GM12801 (cell line): ENCODE measurements around the gene MINDY1.

Experiments used
- TF ChIP-seq, protein P1 (sequence below): IDR thresholded peaks from one replicate; pipeline ENCODE4 v1.5.1; 2011; ENCODE audit warnings: control low read depth; ENCODE audit not compliant: insufficient read length; ENCODE audit errors: extremely low read depth

The MINDY1 gene

GRCh38 chr1:150985179-150985825 is 21.4 kb downstream of the MINDY1 start:
- TF ChIP-seq, protein P1, sequence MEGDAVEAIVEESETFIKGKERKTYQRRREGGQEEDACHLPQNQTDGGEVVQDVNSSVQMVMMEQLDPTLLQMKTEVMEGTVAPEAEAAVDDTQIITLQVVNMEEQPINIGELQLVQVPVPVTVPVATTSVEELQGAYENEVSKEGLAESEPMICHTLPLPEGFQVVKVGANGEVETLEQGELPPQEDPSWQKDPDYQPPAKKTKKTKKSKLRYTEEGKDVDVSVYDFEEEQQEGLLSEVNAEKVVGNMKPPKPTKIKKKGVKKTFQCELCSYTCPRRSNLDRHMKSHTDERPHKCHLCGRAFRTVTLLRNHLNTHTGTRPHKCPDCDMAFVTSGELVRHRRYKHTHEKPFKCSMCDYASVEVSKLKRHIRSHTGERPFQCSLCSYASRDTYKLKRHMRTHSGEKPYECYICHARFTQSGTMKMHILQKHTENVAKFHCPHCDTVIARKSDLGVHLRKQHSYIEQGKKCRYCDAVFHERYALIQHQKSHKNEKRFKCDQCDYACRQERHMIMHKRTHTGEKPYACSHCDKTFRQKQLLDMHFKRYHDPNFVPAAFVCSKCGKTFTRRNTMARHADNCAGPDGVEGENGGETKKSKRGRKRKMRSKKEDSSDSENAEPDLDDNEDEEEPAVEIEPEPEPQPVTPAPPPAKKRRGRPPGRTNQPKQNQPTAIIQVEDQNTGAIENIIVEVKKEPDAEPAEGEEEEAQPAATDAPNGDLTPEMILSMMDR, result no peak

DNA sequence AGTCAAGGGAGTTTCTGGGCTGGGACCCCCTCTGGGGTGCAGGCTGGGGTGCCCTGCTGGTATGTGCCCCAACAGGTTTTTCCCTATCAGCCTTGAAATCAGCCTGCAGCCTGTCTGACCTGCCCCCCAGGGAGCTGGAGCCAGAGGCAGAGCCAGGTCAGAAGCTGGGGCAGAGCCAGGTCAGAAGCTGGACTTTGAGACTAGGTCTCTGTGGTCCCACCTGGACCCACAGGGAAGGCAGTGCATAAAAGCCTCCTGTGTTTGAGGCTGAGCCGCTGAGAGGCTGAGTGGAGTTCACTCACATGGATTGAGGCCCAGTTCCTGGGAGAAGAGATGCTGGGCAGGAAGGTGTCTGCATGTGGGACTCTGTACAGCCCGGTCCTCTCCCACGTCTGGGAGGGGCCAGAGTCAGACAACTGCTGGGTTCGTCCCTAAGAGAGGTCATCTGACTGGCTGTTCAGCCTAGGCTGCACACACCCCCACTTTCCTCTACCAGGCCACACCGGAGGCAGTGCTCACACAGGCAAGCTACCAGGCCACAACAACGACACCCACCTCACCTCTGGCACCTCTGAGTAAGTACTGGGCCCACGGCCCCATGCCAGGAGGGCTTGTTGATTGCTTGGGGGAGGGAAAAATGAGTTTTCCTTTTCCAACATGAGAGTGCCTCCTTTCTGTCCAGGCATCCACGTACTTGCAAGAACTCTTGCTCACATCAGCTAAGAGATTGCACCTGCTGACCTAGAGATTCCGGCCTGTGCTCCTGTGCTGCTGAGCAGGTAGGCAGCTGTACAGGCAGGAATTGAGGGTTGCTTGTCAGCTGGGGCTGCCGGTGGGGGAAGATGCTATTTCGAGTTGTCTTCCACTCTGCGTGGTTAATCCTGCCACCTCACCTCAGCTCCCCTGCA is 24.6 kb downstream of the MINDY1 start, which contains the start of gene ANXA9:
Gene ANXA9, plus strand, starts transcription at position 488 of the 908 bp plus-strand sequence. CDS start 814 bp downstream, outside the sequence.
- TF ChIP-seq, protein P1, result no peak

GRCh38 chr1:150981177-150981804 is 25.4 kb downstream of the MINDY1 start:
- TF ChIP-seq, protein P1, result no peak

DNA sequence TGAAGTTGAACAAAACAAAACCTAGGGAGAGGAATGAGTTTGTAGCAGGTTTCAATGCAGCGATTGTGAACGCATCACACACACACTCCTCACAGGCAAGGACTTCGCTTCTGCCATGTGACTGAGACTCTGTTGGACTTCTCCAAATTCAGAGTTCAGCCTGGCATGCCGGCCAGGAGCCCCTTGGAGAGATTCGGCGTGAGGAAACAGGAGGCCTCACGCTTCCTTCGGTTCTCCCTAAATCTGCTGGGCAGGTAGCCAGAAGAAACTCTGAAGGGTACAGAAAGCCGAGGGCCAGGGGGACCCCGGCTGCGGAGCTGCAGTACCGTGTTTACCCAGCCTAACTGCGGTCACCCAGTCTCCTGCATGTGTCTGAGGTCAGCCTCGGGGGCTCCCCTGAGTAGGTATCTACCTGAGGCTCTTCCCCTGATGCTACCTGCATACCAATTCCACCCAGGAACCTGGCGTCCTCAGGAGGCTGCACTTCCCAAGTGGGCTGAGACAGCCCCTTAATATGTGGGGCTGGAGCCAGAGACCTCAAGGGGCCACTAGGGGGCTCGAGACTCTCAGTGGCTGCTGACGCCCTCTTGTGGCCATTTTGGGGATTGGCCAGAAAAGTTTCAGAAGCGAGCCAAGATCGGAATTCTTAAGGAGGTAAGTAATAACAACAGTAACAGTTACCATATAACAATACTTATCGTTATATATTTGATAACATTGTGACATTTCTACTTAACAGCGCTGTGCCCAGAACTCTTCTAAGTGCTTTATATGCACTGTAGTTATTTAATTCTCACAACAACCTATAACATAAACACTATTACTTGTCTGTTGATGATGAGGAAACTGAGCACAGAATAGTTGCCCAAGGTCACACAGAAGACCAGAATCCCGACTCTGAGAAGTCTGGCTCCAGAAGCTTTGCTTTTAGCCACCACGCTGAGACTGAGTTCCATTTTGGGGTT is 27.3 kb downstream of the MINDY1 start:
- TF ChIP-seq, protein P1, result peak; percentile 97

GRCh38 chr1:150976879-150977694 is 29.6 kb downstream of the MINDY1 start:
- TF ChIP-seq, protein P1, result no peak

DNA sequence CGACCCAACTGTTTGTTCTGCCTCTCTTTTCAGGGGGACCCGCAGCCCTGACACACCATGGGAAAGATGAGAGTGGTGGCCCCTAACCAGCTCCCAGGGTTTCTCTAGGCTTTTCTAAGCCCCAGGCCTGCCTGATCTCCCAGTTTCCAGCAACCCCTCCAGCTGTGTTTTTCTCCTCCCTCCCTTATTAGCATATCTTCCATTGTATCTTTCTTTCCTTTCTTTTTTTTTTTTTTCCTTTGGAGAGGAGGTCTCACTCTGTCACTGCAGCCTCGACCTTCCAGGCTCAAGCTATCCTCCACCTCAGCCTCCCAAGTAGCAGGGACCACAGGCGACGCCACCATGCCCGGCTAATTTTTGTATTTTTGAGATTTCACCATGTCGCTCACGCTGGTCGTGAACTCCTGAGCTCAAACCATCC is 30.3 kb downstream of the MINDY1 start:
- TF ChIP-seq, protein P1, result no peak
